KG1 (cell line): ENCODE data around the gene ITGA4.
"Not testable (repeated sequence)": the region's sequence is repeated elsewhere in the genome, so short reads cannot be mapped to it uniquely, and the experiment has no call there.

ENCODE experiments used
- DNase-seq: peaks from one replicate; lab custom pipeline; 2025; lab: John Stamatoyannopoulos, UW

The ITGA4 gene

GRCh38 chr2:181457121-181457740 lies at the start of gene ITGA4:
Gene ITGA4 (plus strand): TSS chr2:181457386. CDS start chr2:181457655, 269 bp downstream.
- no peak for DNase-seq

- DNase-seq, result no peak
Measured at GRCh38 chr2:181408861-181409260, 48.3 kb upstream of the ITGA4 start.

DNA sequence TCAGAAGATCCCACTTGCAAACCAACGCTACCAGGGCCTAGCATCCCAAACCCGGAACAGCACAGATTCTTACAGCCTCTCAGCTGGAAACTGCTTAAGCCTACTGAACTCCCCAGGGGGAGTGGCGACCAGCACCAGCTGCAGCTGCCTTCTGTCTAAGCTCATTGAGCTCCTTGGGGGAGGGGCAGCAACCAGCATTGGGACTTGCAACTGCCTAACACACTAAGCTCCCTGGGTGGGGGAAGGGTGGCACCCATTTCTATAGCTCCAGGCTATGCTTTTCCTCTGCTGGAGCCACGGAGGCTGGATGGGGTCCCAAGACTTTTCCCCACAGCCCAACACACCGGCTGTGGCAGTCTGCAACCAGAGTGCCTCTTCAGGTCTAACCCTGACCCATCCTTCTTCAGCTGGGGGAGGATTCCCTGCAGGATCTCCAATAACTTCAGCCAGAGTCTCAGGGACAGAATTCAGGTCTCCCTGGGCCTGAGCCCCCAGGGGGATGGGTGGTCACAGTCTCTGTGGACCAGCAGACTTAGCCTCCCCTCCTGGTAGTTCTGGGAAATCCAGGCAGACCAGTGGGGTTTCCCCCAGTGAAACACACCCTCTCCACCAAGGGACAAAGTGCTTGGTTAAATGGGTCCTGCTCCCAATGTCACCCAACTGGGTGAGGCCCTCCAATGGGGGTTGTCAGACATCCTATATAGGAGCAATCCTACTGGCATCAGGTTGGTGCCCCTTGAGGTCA lies 45.9 kb upstream of the ITGA4 start:
- no peak for DNase-seq

GRCh38 chr2:181419129-181419855 lies 37.9 kb upstream of the ITGA4 start:
- DNase-seq, result no peak

DNA sequence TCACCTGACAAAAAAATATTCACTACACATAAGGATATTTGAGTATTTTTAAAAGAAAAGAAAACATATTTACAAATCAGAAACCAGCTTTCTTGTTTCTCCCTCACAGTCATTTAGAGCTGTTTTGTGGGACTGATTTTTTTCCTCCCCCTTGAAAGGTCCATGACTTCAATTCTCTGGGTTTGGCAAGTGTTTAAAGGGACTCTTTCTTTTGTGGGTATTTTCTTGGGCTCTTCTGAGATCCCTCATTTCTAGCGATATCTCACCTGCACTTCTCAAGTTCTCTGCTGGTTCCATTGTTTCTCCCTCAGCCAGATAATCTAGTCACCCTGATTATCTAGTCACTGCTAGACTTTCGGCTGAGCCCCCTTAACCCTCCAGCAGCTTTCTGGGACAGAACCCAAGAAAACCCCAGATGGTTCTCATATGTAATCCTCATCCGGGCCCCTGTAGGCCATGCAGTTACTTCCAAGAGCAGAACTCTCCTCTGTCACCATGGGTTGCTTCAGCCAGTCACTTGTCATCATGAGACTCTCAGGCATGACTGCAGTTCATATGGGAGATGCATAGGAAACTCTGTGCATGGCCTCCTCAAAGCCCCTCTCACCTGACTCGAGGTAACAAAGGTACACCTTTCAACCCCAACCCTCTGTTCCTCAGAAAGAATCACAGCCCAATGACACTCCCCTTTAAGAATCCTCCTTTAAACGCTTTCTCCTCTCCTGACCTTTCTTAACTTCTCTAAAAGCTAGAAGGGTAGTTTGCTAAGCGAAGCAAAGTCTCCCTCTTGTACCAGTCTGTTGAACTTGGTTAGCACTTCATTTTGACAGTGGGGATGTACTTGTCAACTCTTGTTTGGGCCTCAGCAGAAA lies 36.7 kb upstream of the ITGA4 start:
- no peak for DNase-seq

- DNase-seq, result no peak
Measured at GRCh38 chr2:181421131-181421458, 36.1 kb upstream of the ITGA4 start.

DNA sequence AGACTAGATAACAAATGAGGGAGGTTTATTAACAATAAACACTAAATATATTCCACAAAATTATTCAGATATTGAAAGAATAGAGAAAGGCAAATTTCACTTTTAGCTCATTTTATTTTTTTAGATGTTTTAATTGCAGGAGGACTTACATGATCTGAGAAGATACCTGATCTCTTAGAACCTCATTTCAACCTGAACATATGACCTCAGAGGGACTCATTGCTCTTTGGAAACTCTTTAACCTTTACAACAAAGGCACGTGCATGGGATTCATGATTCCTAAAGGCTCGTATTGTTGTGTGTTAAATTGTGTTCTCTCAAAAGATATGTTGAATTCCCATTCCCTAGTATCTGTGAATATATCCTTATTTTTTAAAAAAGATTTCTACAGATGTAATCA lies 35.7 kb upstream of the ITGA4 start:
- DNase-seq, result no peak

GRCh38 chr2:181426672-181427071 lies 30.5 kb upstream of the ITGA4 start:
- DNase-seq, result no peak

DNA sequence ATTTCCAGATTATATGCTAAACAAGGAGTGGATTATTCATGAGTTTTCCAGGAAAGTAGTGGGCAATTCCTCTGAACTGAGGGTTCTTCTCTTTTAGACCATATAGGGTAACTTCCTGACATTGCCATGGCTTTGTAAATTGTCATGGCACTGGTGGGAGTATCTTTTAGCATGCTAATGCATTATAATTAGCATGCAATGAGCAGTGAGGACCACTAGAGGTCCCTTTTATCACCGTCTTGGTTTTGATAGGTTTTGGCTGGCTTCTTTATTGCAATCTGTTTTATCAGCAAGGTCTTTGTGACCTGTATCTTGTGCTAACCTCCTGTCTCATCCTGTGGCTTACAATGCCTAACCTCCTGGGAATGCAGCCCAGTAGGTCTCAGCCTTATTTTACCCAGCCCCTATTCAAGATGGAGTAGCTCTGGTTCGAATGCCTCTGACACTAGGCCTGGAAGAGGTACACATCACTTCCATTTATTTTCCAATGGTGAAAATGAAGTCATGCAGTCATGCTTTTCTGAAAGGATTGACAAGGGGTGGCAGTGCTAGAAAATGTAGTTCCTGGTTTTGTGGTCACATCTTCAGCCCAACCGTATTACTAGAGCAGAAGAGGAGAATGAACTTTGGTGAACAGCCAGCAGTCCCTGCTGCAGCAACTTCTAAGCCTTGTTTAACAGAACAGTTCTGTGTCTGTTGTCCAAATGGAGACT lies 26.6 kb upstream of the ITGA4 start:
- DNase-seq, result no peak

GRCh38 chr2:181431674-181432073 lies 25.5 kb upstream of the ITGA4 start:
- DNase-seq, result no peak

DNA sequence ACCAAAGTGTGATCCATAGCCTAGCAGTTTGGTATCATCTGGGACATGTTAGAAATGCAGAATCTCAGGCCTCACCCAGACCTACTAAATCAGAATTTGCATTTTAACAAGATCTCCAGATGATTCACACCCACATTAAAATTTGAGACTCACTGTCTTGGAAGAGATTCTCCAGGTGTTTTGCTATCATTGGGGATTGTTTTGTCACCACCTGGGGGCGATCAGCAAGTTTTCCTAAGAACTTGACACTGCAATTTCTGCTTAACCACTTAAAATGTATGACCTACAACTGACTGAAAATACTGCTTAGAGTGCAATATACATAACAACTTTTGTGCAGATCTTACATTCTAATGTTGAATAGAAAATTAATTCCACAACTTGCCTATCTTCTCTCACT lies 18.9 kb upstream of the ITGA4 start:
- DNase-seq, result no peak

DNA sequence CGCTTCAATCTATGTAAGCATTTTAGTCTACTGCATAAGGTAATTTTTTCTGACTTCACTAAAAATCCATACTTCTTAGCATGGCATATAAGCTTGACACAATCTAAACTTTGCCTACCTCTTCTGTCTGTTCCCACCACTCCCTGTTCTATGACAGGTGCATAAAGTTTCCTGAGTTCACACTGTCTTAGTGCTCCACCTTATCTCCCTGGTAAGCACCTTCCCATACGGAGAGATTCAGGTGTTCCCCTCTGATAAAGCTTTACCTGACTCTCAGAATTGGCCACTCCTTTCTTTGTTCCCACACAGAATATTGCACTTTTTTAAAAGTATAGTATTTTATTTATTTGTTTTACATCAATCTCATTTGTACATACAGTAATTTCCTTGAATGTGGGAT lies 16.8 kb upstream of the ITGA4 start:
- no peak for DNase-seq

DNA sequence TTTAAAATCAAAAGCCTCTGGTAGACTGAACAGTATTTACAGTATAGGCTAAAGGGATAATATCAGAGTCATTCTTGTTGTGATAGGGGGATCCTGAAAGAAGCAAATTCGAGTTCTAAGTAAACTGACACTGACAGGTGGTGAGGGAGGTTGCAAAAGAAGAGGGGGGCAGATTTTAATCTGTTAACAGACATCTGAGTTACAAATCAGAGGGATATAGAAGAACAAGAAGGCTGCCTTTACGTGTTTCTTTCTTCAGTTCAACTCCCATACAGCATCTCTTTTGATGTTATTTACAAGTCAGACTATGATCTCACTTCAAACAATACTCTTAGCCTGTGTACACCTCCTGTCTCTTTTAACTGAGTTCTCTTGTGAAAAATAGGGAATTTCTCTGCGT lies 16.3 kb upstream of the ITGA4 start:
- no peak for DNase-seq

DNA sequence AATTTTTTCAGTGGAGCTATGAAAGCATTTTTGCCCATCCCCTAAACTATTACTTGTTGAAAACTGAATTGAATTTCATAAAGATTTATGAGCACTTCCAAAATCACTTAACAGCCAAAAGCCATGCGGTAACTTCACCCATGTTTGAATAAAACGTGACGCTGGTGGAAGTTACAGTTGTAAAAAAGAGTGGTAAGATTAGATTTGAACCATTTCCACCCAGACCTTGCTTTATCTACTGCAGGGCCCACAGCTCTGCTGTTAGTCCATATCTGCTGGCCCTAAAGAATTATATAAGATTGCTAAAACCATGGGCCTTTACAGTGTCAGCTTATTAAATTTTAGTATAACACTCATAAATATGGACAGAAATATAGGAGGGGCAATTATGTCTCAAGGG lies 15.5 kb upstream of the ITGA4 start:
- no peak for DNase-seq

- no peak for DNase-seq
Measured at GRCh38 chr2:181444654-181445053, 12.5 kb upstream of the ITGA4 start.

- no peak for DNase-seq
Measured at GRCh38 chr2:181446985-181447384, 10.2 kb upstream of the ITGA4 start.

GRCh38 chr2:181449278-181449677 lies 7.9 kb upstream of the ITGA4 start:
- not testable (repeated sequence) for DNase-seq

- DNase-seq, result no peak
Measured at GRCh38 chr2:181454686-181455450, 2.3 kb upstream of the ITGA4 start.

DNA sequence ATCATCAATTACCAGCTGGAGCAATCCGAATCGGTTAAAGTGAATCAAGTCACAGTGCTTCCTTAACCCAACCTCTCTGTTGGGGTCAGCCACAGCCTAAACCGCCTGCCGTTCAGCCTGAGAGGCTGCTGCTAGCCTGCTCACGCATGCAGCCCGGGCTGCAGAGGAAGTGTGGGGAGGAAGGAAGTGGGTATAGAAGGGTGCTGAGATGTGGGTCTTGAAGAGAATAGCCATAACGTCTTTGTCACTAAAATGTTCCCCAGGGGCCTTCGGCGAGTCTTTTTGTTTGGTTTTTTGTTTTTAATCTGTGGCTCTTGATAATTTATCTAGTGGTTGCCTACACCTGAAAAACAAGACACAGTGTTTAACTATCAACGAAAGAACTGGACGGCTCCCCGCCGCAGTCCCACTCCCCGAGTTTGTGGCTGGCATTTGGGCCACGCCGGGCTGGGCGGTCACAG lies 496 bp upstream of the ITGA4 start:
- peak; percentile 86 for DNase-seq

GRCh38 chr2:181457741-181458425 lies 697 bp downstream of the ITGA4 start:
- no peak for DNase-seq
